HEK293T (cell line): ENCODE results near the gene SIM1.

Experiments used
- CTCF ChIA-PET: fragments of 350-600 bp; formaldehyde crosslinking; extraction: SDS; loops from one replicate; lab custom pipeline; 2021; ENCODE audit warnings: antibody characterized with exemption, inconsistent platforms; lab: Yijun Ruan, JAX
- POLR2A ChIA-PET: fragments of 350-600 bp; formaldehyde crosslinking; extraction: SDS; loops from one replicate; lab custom pipeline; 2020; ENCODE audit warnings: antibody characterized with exemption, inconsistent platforms; lab: Yijun Ruan, JAX
- DNase-seq: peaks from one replicate; pipeline ENCODE4 v3.0.0; 2012; ENCODE audit warnings: mixed read lengths; ENCODE audit errors: extremely low spot score
- ARNT ChIP-seq: fragments of 450-650 bp; IDR thresholded peaks from 2 replicates; pipeline ENCODE4 v1.6.1; 2017; ENCODE audit warnings: mild to moderate bottlenecking
- BHLHE40 ChIP-seq: fragments of 450-650 bp; IDR thresholded peaks from 2 replicates; pipeline ENCODE4 v1.6.1; 2016; ENCODE audit warnings: mild to moderate bottlenecking, moderate library complexity, borderline replicate concordance
- CTBP1 ChIP-seq: fragments of 450-650 bp; IDR thresholded peaks from 2 replicates; pipeline ENCODE4 v1.6.1; 2016; ENCODE audit warnings: borderline replicate concordance
- ELF4 ChIP-seq: fragments of 450-650 bp; IDR thresholded peaks from 2 replicates; pipeline ENCODE4 v1.6.1; 2017; ENCODE audit warnings: antibody characterized with exemption
- FOXA1 ChIP-seq: fragments of 450-650 bp; IDR thresholded peaks from 2 replicates; pipeline ENCODE4 v1.6.1; 2016; ENCODE audit warnings: mild to moderate bottlenecking
- FOXK2 ChIP-seq: fragments of 450-650 bp; IDR thresholded peaks from 2 replicates; pipeline ENCODE4 v1.6.1; 2016; ENCODE audit warnings: mild to moderate bottlenecking
- FOXM1 ChIP-seq: fragments of 450-650 bp; IDR thresholded peaks from 2 replicates; pipeline ENCODE4 v1.6.1; 2017; ENCODE audit warnings: mild to moderate bottlenecking, borderline replicate concordance
- HDGF ChIP-seq: fragments of 450-650 bp; IDR thresholded peaks from 2 replicates; pipeline ENCODE4 v1.6.1; 2017; ENCODE audit warnings: antibody characterized with exemption, borderline replicate concordance
- L3MBTL2 ChIP-seq: fragments of 450-650 bp; conservative IDR thresholded peaks from 2 replicates; pipeline ENCODE4 v1.6.1; 2016; ENCODE audit warnings: mild to moderate bottlenecking
- LEF1 ChIP-seq: fragments of 450-650 bp; IDR thresholded peaks from 2 replicates; pipeline ENCODE4 v1.6.1; 2017; ENCODE audit warnings: mild to moderate bottlenecking, borderline replicate concordance
- NFRKB ChIP-seq: fragments of 450-650 bp; IDR thresholded peaks from 2 replicates; pipeline ENCODE4 v1.6.1; 2016; ENCODE audit warnings: mild to moderate bottlenecking, moderate library complexity
- SP1 ChIP-seq: fragments of 450-650 bp; IDR thresholded peaks from 2 replicates; pipeline ENCODE4 v1.6.1; 2017
- SUZ12 ChIP-seq: fragments of 450-650 bp; IDR thresholded peaks from 2 replicates; pipeline ENCODE4 v1.6.1; 2016; ENCODE audit warnings: mild to moderate bottlenecking
- TARDBP ChIP-seq: fragments of 450-650 bp; IDR thresholded peaks from 2 replicates; pipeline ENCODE4 v1.6.1; 2016
- ZNF384 ChIP-seq: fragments of 450-650 bp; IDR thresholded peaks from 2 replicates; pipeline ENCODE4 v1.6.1; 2016
- TF ChIP-seq, protein P1 (sequence below): fragments of 450-650 bp; IDR thresholded peaks from 2 replicates; pipeline ENCODE4 v1.6.1; 2016

Gene SIM1

DNA sequence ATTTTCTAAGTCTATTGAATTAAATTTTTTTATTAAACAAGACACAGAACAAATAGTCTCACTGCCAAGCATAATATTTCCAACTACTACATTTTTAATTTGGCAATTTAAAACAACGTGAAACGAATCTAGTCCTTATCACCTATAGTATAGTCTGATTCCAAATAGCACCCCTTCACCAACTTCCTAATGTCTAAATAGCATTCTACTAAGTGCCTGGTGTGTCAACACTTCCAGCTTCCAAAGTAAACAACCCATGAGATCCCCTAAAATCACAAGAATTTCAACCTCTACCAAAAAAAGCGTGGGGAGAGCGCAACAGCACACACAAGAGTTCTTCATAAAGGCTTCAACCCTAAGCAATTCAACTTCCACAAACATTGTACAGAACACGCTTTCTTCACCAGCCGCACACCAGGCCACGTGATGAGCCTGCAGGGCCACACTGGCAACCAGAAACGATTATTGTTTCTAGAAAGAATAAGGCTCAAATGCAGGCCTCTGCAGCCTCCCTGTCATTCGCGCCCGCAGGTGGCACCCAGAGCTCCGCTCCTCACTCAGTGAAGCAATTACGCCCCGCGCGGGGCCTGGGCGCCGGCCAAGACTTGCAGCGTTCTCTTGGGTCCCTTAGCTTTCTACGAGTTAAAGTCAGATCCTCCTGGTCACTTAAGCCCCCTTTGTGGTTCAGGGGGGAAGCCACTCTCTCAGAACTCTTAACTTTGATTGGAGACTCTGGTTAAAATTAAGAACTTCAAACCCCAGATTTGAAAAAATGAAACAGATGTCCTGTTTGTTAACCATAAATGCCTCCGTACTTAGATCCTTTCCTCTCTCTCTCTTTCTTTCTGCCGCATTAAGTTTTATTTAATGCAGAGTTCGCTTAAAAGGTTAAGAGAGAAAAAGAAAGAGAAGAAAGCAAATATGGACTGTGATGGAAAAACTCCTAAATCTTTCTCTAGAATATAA is 18.3 kb downstream of the SIM1 start:
- ChIA-PET POLR2A (no interaction called here), CTCF (no interaction called here)
- TF ChIP-seq L3MBTL2 (no peak), FOXK2 (no peak), HDGF (no peak), SP1 (no peak), ZNF384 (no peak), ELF4 (no peak), SUZ12 (no peak), ARNT (no peak), NFRKB (no peak), CTBP1 (no peak), TARDBP (no peak), LEF1 (no peak), FOXA1 (no peak), BHLHE40 (no peak)
- TF ChIP-seq, protein P1, sequence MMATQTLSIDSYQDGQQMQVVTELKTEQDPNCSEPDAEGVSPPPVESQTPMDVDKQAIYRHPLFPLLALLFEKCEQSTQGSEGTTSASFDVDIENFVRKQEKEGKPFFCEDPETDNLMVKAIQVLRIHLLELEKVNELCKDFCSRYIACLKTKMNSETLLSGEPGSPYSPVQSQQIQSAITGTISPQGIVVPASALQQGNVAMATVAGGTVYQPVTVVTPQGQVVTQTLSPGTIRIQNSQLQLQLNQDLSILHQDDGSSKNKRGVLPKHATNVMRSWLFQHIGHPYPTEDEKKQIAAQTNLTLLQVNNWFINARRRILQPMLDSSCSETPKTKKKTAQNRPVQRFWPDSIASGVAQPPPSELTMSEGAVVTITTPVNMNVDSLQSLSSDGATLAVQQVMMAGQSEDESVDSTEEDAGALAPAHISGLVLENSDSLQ, result no peak
- no peak for DNase-seq

DNA sequence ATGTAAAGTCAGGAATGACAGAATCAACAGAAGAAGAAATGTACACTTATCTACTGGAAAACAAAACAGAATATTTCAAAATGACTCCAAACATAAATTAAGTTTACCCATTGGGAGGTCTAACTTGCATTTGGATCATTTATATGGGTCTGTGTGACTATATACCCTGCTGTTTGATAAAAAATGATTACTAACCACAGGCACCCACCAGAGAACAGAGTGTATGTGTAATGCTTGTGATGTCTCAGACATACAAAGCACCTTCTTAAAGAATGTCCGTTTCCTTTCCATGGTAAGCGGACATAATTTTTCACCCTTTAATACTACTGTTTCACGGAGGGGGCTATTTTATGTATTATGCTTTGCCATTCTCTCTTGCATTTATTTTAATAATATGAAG is 19.2 kb downstream of the SIM1 start:
- POLR2A ChIA-PET, result no interaction called here
- no peak for TF ChIP-seq LEF1
- TF ChIP-seq FOXK2, result no peak
- no peak for TF ChIP-seq BHLHE40
- no peak for TF ChIP-seq SP1
- TF ChIP-seq FOXA1, result no peak
- TF ChIP-seq NFRKB, result no peak
- no peak for TF ChIP-seq CTBP1
- no peak for TF ChIP-seq L3MBTL2
- no peak for TF ChIP-seq ARNT
- no peak for TF ChIP-seq HDGF
- TF ChIP-seq ZNF384, result no peak
- TF ChIP-seq FOXM1, result no peak
- TF ChIP-seq SUZ12, result no peak
- no peak for TF ChIP-seq ELF4
- no peak for DNase-seq
- CTCF ChIA-PET, result no interaction called here

DNA sequence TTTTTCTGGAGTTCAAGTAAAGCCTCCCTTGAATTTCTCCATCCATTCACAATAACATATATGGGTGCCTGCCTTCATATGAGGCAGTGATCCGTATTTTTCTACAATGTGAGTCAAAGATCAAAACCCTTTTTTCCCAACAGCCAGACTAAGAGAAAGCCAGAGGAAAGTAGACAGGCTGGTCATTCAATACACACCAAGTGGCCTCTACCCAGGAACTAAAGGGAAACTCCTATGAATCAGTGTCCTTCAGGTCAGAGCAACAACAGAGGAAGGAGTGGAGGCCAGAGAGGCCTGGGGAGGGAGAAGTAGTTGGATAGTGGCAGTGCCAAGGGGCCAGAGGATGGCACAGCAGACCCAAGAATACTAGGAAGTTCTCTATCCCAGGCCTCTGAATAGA is 23.8 kb downstream of the SIM1 start:
- ChIA-PET POLR2A (no interaction called here), CTCF (no interaction called here)
- TF ChIP-seq SP1 (no peak), SUZ12 (no peak), HDGF (no peak), ARNT (no peak), TARDBP (no peak), BHLHE40 (no peak), ZNF384 (no peak), NFRKB (no peak), FOXM1 (no peak), CTBP1 (no peak), L3MBTL2 (no peak)
- TF ChIP-seq, protein P1, result no peak
- no peak for DNase-seq

DNA sequence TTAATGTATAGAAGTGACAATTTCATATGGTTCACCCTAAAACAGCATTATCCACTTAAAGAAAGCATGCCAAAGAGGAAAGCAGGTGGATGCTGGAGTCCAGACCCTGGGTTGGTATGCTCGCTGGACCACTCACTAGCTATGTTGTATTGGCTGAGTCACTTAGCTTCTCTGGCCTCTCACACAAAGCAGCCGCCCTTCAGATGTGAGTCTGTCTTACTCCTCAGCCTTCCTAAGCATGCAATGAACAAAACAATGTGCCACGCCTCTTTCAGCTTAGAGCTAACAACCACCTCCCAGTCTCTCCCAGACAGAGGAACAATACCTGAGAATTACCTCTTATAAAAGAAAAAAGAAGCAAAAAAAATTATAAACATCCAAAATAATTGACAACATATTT is 29.4 kb downstream of the SIM1 start:
- no peak for TF ChIP-seq ELF4
- TF ChIP-seq ZNF384, result no peak
- no peak for TF ChIP-seq SUZ12
- POLR2A ChIA-PET, result no interaction called here
- CTCF ChIA-PET, result interaction anchor here (1.1 kb wide), 2 partner anchors 25 to 29 kb away, joined by 3 to 7 read pairs; partner anchors contain the start of gene SIM1
- no peak for DNase-seq

DNA sequence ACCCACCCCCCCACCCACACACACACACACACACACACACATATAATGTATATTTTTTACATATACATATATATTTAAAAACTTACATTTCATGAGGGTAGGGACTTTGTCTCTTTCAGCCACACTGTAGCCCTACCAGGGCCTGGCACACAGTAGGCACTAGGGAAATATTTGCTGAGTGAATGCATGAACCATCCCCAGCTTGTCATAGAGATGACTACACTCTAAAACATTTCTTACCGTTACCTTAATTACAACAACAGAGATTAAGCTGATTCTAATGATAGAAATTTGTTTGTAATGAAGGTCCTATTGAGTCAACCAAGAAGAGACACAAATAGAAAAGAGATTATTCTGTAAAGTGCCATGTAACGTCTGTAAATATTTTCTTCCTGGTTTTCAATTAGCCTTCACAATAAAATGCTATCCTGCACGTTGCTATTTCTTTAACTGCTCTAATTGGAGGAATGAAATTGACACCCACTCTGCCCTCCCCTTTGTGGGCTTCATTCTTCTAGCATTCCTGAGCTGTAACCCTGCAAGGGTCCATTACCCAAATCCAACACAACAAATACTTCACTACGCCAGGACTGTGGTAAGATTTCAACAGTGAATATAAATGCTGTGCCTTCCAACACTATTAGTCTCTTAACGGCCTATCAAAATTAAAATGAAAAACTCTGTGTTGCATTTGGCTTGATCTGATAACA is 30.8 kb downstream of the SIM1 start:
- ChIA-PET POLR2A (no interaction called here), CTCF (no interaction called here)

More for the DNA sequence above, 30.8 kb downstream of the SIM1 start:
- no peak for DNase-seq
- TF ChIP-seq FOXM1 (no peak), ELF4 (no peak), SUZ12 (no peak), BHLHE40 (no peak), CTBP1 (no peak), TARDBP (no peak), FOXK2 (no peak), L3MBTL2 (no peak), ARNT (no peak), FOXA1 (no peak), HDGF (no peak), NFRKB (no peak), LEF1 (no peak), SP1 (no peak), ZNF384 (no peak)
- TF ChIP-seq, protein P1, result no peak
